HepG2 (cell line): ENCODE measurements around the gene FAM222A. TPM values are rescaled to one million over a fixed set of nuclear protein-coding genes. Genes with fewer than 3 reads are reported as not detected.
A peak's percentile ranks its signal among the peaks of the same experiment; 100 is the strongest.

ENCODE experiments used
- HOXA3 ChIP-seq: sonication (generic); formaldehyde crosslinking; IDR thresholded peaks from 2 replicates; pipeline ENCODE4 v1.5.0; 2020; ENCODE audit warnings: missing genetic modification reagents
- NR1H2 ChIP-seq: sonication (generic); formaldehyde crosslinking; IDR thresholded peaks from 2 replicates; pipeline ENCODE4 v1.8.1; 2022; ENCODE audit warnings: low read depth, missing genetic modification reagents, borderline replicate concordance
- TEAD3 ChIP-seq: optimal IDR thresholded peaks from 2 replicates; pipeline ENCODE3; 2016; ENCODE audit warnings: borderline replicate concordance
- XRCC5 ChIP-seq: fragments of 200-400 bp; formaldehyde crosslinking; optimal IDR thresholded peaks from 2 replicates; pipeline ENCODE3; 2017; ENCODE audit warnings: mild to moderate bottlenecking, low read length
- ZFY ChIP-seq: sonication (generic); formaldehyde crosslinking; IDR thresholded peaks from 2 replicates; pipeline ENCODE4 v1.4.0; 2020; ENCODE audit warnings: missing genetic modification reagents
- ZNF746 ChIP-seq: sonication (generic); formaldehyde crosslinking; IDR thresholded peaks from 2 replicates; pipeline ENCODE4 v1.8.0; 2022; ENCODE audit warnings: mild to moderate bottlenecking, missing genetic modification reagents
- polyA plus RNA-seq, 8 experiments: library from polyadenylated mRNA; depleted of rRNA in 3 of 8; stranded (reverse) in 7 of 8; unstranded in 1 of 8; fragments of >200 nt; fragmentation: Illumina TruSeq in 4 of 8; extraction: Trizol in 4 of 8; gene quantifications; 2 replicates each; pipeline versions ENCODE4 v1.2.1 to v1.2.3, GENCODE V29; 2011 to 2016; ENCODE audit warnings: low read depth in 4 of 8, missing spikeins in 1 of 8, mixed read lengths in 1 of 8; ENCODE audit not compliant: insufficient read depth in 1 of 8
- total RNA-seq, 5 experiments: library from RNA; depleted of rRNA; stranded (reverse); fragments of >200 nt; fragmentation: Illumina TruSeq; extraction: Trizol; gene quantifications; 2 replicates each; pipeline ENCODE4 v1.2.3, GENCODE V29; 2016; ENCODE audit warnings: low read depth in 1 of 5
- TF ChIP-seq, protein P1 (sequence below): sonication (generic); formaldehyde crosslinking; conservative IDR thresholded peaks from 2 replicates; pipeline ENCODE4 v1.8.0; 2022; ENCODE audit warnings: missing genetic modification reagents
- TF ChIP-seq, protein P2 (sequence below): sonication (generic); formaldehyde crosslinking; IDR thresholded peaks from 2 replicates; pipeline ENCODE4 v1.5.0; 2020; ENCODE audit warnings: mild to moderate bottlenecking, missing genetic modification reagents, borderline replicate concordance
- TF ChIP-seq, protein P3 (sequence below): sonication (generic); formaldehyde crosslinking; IDR thresholded peaks from 2 replicates; pipeline ENCODE4 v1.5.0; 2020; ENCODE audit warnings: missing genetic modification reagents, mild to moderate bottlenecking, borderline replicate concordance
- TF ChIP-seq, protein P4 (sequence below), 2 experiments: sonication (generic) in 1 of 2; formaldehyde crosslinking in 1 of 2; IDR thresholded peaks; 2 replicates each; pipeline versions ENCODE4 v1.4.0 to v1.6.1; 2018 to 2020; ENCODE audit warnings: missing genetic modification reagents in 2 of 2, borderline replicate concordance in 1 of 2, low read depth in 1 of 2, mild to moderate bottlenecking in 1 of 2, missing biosample characterization in 1 of 2
- TF ChIP-seq, protein P5 (sequence below), 2 experiments: sonication (generic) in 1 of 2; formaldehyde crosslinking in 1 of 2; IDR thresholded peaks; 2 replicates each; pipeline versions ENCODE4 v1.5.1 to v1.6.1; 2011 to 2020; ENCODE audit warnings: borderline replicate concordance in 1 of 2, low read depth in 1 of 2, low read length in 1 of 2, mild to moderate bottlenecking in 1 of 2, missing genetic modification reagents in 1 of 2, moderate library complexity in 1 of 2
- TF ChIP-seq, protein P6 (sequence below): sonication (generic); formaldehyde crosslinking; IDR thresholded peaks from 2 replicates; pipeline ENCODE4 v1.5.0; 2020; ENCODE audit warnings: mild to moderate bottlenecking, missing genetic modification reagents

The FAM222A gene
- total and polyA plus RNA-seq, 2 of the 13 experiments (the other 11 are each of a cell fraction or from before 2014, with no cell fraction given) = 2.7 to 9.6 TPM

DNA sequence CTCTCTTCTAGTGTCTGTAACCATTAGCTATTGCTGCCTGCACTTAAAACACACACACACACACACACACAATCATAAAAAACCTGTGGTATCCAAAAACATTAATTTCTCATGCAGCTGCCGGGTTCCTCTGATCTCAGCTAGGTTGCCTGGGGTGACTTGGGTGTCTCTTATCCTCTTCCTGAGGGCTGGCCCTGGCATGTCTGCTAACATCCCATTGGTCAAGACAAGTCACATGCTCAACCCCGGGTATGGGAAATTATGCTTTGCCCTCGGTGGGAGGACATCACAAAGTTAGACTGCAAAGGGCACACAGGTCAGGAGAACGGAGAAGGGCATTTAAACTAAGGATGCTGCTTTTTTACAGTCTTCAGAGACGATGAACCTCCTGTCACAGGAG is 63.9 kb downstream of the FAM222A start (continued):
- TF ChIP-seq NR1H2 (no peak), HOXA3 (CRISPR knock-in tag) (no peak), ZFY (CRISPR knock-in tag) (0 out of 2 replicates have a peak, but pooled peaks have one; percentile 9), ZNF746 (CRISPR knock-in tag) (no peak), XRCC5 (no peak), TEAD3 (CRISPR knock-in tag) (peak; percentile 75)
- TF ChIP-seq, protein P1, sequence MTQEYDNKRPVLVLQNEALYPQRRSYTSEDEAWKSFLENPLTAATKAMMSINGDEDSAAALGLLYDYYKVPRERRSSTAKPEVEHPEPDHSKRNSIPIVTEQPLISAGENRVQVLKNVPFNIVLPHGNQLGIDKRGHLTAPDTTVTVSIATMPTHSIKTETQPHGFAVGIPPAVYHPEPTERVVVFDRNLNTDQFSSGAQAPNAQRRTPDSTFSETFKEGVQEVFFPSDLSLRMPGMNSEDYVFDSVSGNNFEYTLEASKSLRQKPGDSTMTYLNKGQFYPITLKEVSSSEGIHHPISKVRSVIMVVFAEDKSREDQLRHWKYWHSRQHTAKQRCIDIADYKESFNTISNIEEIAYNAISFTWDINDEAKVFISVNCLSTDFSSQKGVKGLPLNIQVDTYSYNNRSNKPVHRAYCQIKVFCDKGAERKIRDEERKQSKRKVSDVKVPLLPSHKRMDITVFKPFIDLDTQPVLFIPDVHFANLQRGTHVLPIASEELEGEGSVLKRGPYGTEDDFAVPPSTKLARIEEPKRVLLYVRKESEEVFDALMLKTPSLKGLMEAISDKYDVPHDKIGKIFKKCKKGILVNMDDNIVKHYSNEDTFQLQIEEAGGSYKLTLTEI (CRISPR knock-in tag) = no peak
- TF ChIP-seq, protein P2, sequence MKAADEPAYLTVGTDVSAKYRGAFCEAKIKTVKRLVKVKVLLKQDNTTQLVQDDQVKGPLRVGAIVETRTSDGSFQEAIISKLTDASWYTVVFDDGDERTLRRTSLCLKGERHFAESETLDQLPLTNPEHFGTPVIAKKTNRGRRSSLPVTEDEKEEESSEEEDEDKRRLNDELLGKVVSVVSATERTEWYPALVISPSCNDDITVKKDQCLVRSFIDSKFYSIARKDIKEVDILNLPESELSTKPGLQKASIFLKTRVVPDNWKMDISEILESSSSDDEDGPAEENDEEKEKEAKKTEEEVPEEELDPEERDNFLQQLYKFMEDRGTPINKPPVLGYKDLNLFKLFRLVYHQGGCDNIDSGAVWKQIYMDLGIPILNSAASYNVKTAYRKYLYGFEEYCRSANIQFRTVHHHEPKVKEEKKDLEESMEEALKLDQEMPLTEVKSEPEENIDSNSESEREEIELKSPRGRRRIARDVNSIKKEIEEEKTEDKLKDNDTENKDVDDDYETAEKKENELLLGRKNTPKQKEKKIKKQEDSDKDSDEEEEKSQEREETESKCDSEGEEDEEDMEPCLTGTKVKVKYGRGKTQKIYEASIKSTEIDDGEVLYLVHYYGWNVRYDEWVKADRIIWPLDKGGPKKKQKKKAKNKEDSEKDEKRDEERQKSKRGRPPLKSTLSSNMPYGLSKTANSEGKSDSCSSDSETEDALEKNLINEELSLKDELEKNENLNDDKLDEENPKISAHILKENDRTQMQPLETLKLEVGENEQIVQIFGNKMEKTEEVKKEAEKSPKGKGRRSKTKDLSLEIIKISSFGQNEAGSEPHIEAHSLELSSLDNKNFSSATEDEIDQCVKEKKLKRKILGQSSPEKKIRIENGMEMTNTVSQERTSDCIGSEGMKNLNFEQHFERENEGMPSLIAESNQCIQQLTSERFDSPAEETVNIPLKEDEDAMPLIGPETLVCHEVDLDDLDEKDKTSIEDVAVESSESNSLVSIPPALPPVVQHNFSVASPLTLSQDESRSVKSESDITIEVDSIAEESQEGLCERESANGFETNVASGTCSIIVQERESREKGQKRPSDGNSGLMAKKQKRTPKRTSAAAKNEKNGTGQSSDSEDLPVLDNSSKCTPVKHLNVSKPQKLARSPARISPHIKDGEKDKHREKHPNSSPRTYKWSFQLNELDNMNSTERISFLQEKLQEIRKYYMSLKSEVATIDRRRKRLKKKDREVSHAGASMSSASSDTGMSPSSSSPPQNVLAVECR (CRISPR knock-in tag) = peak; percentile 31; the same call in 1 of the 2 replicates
- TF ChIP-seq, protein P3, sequence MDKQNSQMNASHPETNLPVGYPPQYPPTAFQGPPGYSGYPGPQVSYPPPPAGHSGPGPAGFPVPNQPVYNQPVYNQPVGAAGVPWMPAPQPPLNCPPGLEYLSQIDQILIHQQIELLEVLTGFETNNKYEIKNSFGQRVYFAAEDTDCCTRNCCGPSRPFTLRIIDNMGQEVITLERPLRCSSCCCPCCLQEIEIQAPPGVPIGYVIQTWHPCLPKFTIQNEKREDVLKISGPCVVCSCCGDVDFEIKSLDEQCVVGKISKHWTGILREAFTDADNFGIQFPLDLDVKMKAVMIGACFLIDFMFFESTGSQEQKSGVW (CRISPR knock-in tag) = no peak
- TF ChIP-seq, protein P4, sequence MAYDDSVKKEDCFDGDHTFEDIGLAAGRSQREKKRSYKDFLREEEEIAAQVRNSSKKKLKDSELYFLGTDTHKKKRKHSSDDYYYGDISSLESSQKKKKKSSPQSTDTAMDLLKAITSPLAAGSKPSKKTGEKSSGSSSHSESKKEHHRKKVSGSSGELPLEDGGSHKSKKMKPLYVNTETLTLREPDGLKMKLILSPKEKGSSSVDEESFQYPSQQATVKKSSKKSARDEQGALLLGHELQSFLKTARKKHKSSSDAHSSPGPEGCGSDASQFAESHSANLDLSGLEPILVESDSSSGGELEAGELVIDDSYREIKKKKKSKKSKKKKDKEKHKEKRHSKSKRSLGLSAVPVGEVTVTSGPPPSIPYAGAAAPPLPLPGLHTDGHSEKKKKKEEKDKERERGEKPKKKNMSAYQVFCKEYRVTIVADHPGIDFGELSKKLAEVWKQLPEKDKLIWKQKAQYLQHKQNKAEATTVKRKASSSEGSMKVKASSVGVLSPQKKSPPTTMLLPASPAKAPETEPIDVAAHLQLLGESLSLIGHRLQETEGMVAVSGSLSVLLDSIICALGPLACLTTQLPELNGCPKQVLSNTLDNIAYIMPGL (CRISPR knock-in tag; IDR thresholded peaks at IDR 0.05; ENCODE audit: borderline replicate concordance in 1 of 2, low read depth in 1 of 2) = no peak
- TF ChIP-seq, protein P5, sequence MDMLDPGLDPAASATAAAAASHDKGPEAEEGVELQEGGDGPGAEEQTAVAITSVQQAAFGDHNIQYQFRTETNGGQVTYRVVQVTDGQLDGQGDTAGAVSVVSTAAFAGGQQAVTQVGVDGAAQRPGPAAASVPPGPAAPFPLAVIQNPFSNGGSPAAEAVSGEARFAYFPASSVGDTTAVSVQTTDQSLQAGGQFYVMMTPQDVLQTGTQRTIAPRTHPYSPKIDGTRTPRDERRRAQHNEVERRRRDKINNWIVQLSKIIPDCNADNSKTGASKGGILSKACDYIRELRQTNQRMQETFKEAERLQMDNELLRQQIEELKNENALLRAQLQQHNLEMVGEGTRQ (IDR thresholded peaks at IDR 0.05; ENCODE audit: low read depth, low read length) = peak; percentile 74
- TF ChIP-seq, protein P5 (CRISPR knock-in tag; IDR thresholded peaks at IDR 0.05; ENCODE audit: borderline replicate concordance) = peak; percentile 89; the same call in 1 of the 2 replicates
- TF ChIP-seq, protein P6, sequence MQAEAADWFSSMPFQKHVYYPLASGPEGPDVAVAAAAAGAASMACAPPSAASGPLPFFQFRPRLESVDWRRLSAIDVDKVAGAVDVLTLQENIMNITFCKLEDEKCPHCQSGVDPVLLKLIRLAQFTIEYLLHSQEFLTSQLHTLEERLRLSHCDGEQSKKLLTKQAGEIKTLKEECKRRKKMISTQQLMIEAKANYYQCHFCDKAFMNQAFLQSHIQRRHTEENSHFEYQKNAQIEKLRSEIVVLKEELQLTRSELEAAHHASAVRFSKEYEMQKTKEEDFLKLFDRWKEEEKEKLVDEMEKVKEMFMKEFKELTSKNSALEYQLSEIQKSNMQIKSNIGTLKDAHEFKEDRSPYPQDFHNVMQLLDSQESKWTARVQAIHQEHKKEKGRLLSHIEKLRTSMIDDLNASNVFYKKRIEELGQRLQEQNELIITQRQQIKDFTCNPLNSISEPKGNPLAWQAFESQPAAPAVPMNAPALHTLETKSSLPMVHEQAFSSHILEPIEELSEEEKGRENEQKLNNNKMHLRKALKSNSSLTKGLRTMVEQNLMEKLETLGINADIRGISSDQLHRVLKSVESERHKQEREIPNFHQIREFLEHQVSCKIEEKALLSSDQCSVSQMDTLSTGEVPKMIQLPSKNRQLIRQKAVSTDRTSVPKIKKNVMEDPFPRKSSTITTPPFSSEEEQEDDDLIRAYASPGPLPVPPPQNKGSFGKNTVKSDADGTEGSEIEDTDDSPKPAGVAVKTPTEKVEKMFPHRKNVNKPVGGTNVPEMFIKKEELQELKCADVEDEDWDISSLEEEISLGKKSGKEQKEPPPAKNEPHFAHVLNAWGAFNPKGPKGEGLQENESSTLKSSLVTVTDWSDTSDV (CRISPR knock-in tag) = no peak
